H9 (cell line): ENCODE data around the gene PSMD7. TPM values are rescaled to one million over a fixed set of nuclear protein-coding genes. Genes with fewer than 3 reads are reported as not detected.

Experiments used
- DNase-seq: peaks from one replicate; pipeline ENCODE4 v3.0.0-alpha.2; 2017
- H2AFZ ChIP-seq: one replicate; pipeline ENCODE4 v1.6.1; 2013; ENCODE audit warnings: mild to moderate bottlenecking, low read length, control low read depth, moderate library complexity
- H2AK5ac ChIP-seq: 2 replicates; pipeline ENCODE4 v1.6.1; 2013; ENCODE audit warnings: low read length, control low read depth, mixed read lengths; ENCODE audit not compliant: insufficient read length
- H2BK120ac ChIP-seq: one replicate; pipeline ENCODE4 v1.6.1; 2013; ENCODE audit warnings: low read depth, mild to moderate bottlenecking, low read length, control low read depth, inconsistent platforms; ENCODE audit not compliant: poor library complexity, severe bottlenecking
- H2BK12ac ChIP-seq: 2 replicates; pipeline ENCODE4 v1.6.1; 2013; ENCODE audit warnings: low read length, control low read depth, mixed read lengths, low read depth; ENCODE audit not compliant: insufficient read length
- H2BK15ac ChIP-seq: 2 replicates; pipeline ENCODE4 v1.6.1; 2013; ENCODE audit warnings: low read depth, low read length, control low read depth
- H2BK20ac ChIP-seq: one replicate; pipeline ENCODE4 v1.6.1; 2013; ENCODE audit warnings: low read depth, mild to moderate bottlenecking, low read length, control low read depth, inconsistent platforms; ENCODE audit not compliant: poor library complexity, severe bottlenecking
- H2BK5ac ChIP-seq: 2 replicates; pipeline ENCODE4 v1.6.1; 2013; ENCODE audit warnings: low read length, control low read depth, mixed read lengths; ENCODE audit not compliant: insufficient read length
- H3K14ac ChIP-seq: 2 replicates; pipeline ENCODE4 v1.6.1; 2013; ENCODE audit warnings: low read length, control low read depth; ENCODE audit not compliant: insufficient read depth
- H3K18ac ChIP-seq: 2 replicates; pipeline ENCODE4 v1.6.1; 2013; ENCODE audit warnings: low read depth, mild to moderate bottlenecking, mixed read lengths, low read length, control low read depth; ENCODE audit not compliant: insufficient read length
- H3K23ac ChIP-seq: 2 replicates; pipeline ENCODE4 v1.6.1; 2013; ENCODE audit warnings: low read length, control low read depth, mixed read lengths, low read depth; ENCODE audit not compliant: insufficient read length
- H3K23me2 ChIP-seq: 2 replicates; pipeline ENCODE4 v1.6.1; 2013; ENCODE audit warnings: low read depth, mild to moderate bottlenecking, mixed read lengths, low read length, control low read depth; ENCODE audit not compliant: insufficient read length, poor library complexity, severe bottlenecking
- H3K27ac ChIP-seq: 2 replicates; pipeline ENCODE4 v1.5.1; 2013; ENCODE audit warnings: low read length, control low read depth, mixed read lengths, low read depth; ENCODE audit not compliant: insufficient read length
- H3K27me3 ChIP-seq: 2 replicates; pipeline ENCODE4 v1.6.1; 2013; ENCODE audit warnings: low read length, control low read depth, inconsistent platforms; ENCODE audit not compliant: insufficient read depth
- H3K4ac ChIP-seq: 2 replicates; pipeline ENCODE4 v1.6.1; 2013; ENCODE audit warnings: low read depth, mild to moderate bottlenecking, control low read depth, inconsistent platforms, low read length, moderate library complexity
- H3K4me1 ChIP-seq: 2 replicates; pipeline ENCODE4 v1.6.1; 2013; ENCODE audit warnings: low read length, control low read depth, inconsistent platforms; ENCODE audit not compliant: insufficient read depth
- H3K4me2 ChIP-seq: 2 replicates; pipeline ENCODE4 v1.6.1; 2013; ENCODE audit warnings: low read length, control low read depth, mixed read lengths; ENCODE audit not compliant: insufficient read length, insufficient read depth
- H3K56ac ChIP-seq: 2 replicates; pipeline ENCODE4 v1.6.1; 2013; ENCODE audit warnings: low read depth, mild to moderate bottlenecking, mixed read lengths, low read length, control low read depth; ENCODE audit not compliant: insufficient read length
- H3K79me1 ChIP-seq: 2 replicates; pipeline ENCODE4 v1.6.1; 2013; ENCODE audit warnings: low read depth, mild to moderate bottlenecking, moderate library complexity, low read length, control low read depth, inconsistent platforms; ENCODE audit not compliant: insufficient read depth, poor library complexity, severe bottlenecking
- H3K79me2 ChIP-seq: 2 replicates; pipeline ENCODE4 v1.6.1; 2013; ENCODE audit warnings: low read length, control low read depth, inconsistent platforms; ENCODE audit not compliant: insufficient read depth
- H3K9ac ChIP-seq: 2 replicates; pipeline ENCODE4 v1.6.1; 2013; ENCODE audit warnings: low read length, control low read depth, mixed read lengths; ENCODE audit not compliant: insufficient read length; ENCODE audit errors: extremely low read depth
- H3K9me3 ChIP-seq: one replicate; pipeline ENCODE4 v1.6.1; 2013; ENCODE audit warnings: low read depth, low read length, inconsistent platforms; ENCODE audit not compliant: control insufficient read depth
- H3T11ph ChIP-seq: one replicate; pipeline ENCODE4 v1.6.1; 2013; ENCODE audit warnings: mild to moderate bottlenecking, low read length, control low read depth, inconsistent platforms
- H4K20me1 ChIP-seq: one replicate; pipeline ENCODE4 v1.6.1; 2013; ENCODE audit not compliant: control insufficient read depth, insufficient read length, insufficient read depth
- H4K5ac ChIP-seq: 2 replicates; pipeline ENCODE4 v1.6.1; 2013; ENCODE audit warnings: low read depth, mild to moderate bottlenecking, mixed read lengths, low read length, control low read depth; ENCODE audit not compliant: insufficient read length
- H4K8ac ChIP-seq: replicated peaks from 2 replicates; pipeline ENCODE4 v1.6.1; 2013; ENCODE audit warnings: low read length, control low read depth, mixed read lengths, low read depth; ENCODE audit not compliant: insufficient read length
- H4K91ac ChIP-seq: 2 replicates; pipeline ENCODE4 v1.6.1; 2013; ENCODE audit warnings: low read depth, mild to moderate bottlenecking, moderate library complexity, mixed read lengths, low read length, control low read depth; ENCODE audit not compliant: insufficient read length
- H3K27ac Mint-ChIP-seq, 3 experiments: 2 replicates in 2 of 3; 3 replicates in 1 of 3; pipeline ENCODE4 v1.8.0; 2020 to 2021; ENCODE audit warnings: mixed read lengths in 3 of 3, mild to moderate bottlenecking in 1 of 3, moderate library complexity in 1 of 3
- H3K27me3 Mint-ChIP-seq: 2 replicates; pipeline ENCODE4 v1.8.0; 2021; ENCODE audit warnings: low read depth, mild to moderate bottlenecking, moderate library complexity, mixed read lengths
- H3K36me3 Mint-ChIP-seq, 3 experiments: 2 replicates in 2 of 3; 3 replicates in 1 of 3; pipeline ENCODE4 v1.8.0; 2020 to 2021; ENCODE audit warnings: low read depth in 3 of 3, mixed read lengths in 3 of 3; ENCODE audit not compliant: insufficient read depth in 1 of 3
- H3K4me1 Mint-ChIP-seq, 2 experiments: 2 replicates each; pipeline ENCODE4 v1.8.0; 2020; ENCODE audit warnings: mixed read lengths in 2 of 2
- H3K4me3 Mint-ChIP-seq, 2 experiments: 2 replicates in 1 of 2; 3 replicates in 1 of 2; pipeline ENCODE4 v1.8.0; 2020 to 2021; ENCODE audit warnings: mild to moderate bottlenecking in 2 of 2, mixed read lengths in 2 of 2, moderate library complexity in 1 of 2
- H3K9me3 Mint-ChIP-seq, 2 experiments: 2 replicates in 1 of 2; 3 replicates in 1 of 2; pipeline ENCODE4 v1.8.0; 2020; ENCODE audit warnings: mild to moderate bottlenecking in 2 of 2, mixed read lengths in 2 of 2, moderate library complexity in 1 of 2
- CTCF ChIP-seq: fragments of 200-600 bp; sonication (generic); conservative IDR thresholded peaks from 3 replicates; pipeline ENCODE4 v1.8.0; 2021; ENCODE audit warnings: antibody characterized with exemption, mild to moderate bottlenecking
- WGBS: extraction: QIAGEN DNeasy Blood & Tissue Kit; methylation state at CpG from one replicate; pipeline ENCODE4 v1.1.7; 2013; ENCODE audit warnings: missing lambda C conversion rate, low lambda C conversion rate, mixed read lengths; ENCODE audit not compliant: insufficient read length; ENCODE audit errors: extremely low coverage; 5-methylcytosine and 5-hydroxymethylcytosine counted together
- total RNA-seq: library from RNA; stranded (reverse); gene quantifications from 2 replicates; pipeline ENCODE4 v1.2.1, GENCODE V29; 2021

The PSMD7 gene
- total RNA-seq, 1 experiment from 2014 or later: 140 TPM

GRCh38 chr16:74249254-74249653, 47.4 kb upstream of the PSMD7 start:
- H4K8ac ChIP-seq: no peak overlapping the region
- Mint-ChIP-seq H3K36me3 (no peaks in the 10 kb centered on the region; a peak in 1 of 7 replicates), H3K27ac (no peak overlapping the region), H3K4me1 (peaks cover 17 to 39% of the 10 kb centered on the region in 2 experiments), H3K9me3 (no peaks in the 10 kb centered on the region; a peak in 1 of 5 replicates), H3K4me3 (no peak overlapping the region), H3K27me3 (no peaks in the 10 kb centered on the region)
- no peak overlapping the region for H2BK12ac ChIP-seq
- H4K91ac ChIP-seq: no peak overlapping the region
- no peak overlapping the region for H3K14ac ChIP-seq
- no peaks in the 10 kb centered on the region for H3K79me1 ChIP-seq
- WGBS: no CpG with 5 or more reads among the region's 4 CpGs
- H3K9me3 ChIP-seq: no peaks in the 10 kb centered on the region
- no peak overlapping the region for H3K4me2 ChIP-seq
- DNase-seq: no peak
- no peak overlapping the region for H3K9ac ChIP-seq
- H2BK120ac ChIP-seq: no peak overlapping the region
- no peak overlapping the region for H3K56ac ChIP-seq
- peaks cover 3% of the 10 kb centered on the region for H3K4me1 ChIP-seq
- TF ChIP-seq CTCF: no peak
- H3K23ac ChIP-seq: no peak overlapping the region
- H3K79me2 ChIP-seq: no peaks in the 10 kb centered on the region
- H2BK15ac ChIP-seq: no peak overlapping the region
- no peak overlapping the region for H3K18ac ChIP-seq
- no peaks in the 10 kb centered on the region for H3K23me2 ChIP-seq
- H3T11ph ChIP-seq: no peak overlapping the region
- no peak overlapping the region for H2BK20ac ChIP-seq
- H2BK5ac ChIP-seq: no peak overlapping the region
- H2AK5ac ChIP-seq: no peak overlapping the region
- no peaks in the 10 kb centered on the region for H3K27me3 ChIP-seq
- H3K4ac ChIP-seq: no peak overlapping the region
- H3K27ac ChIP-seq: no peak overlapping the region
- no peaks in the 10 kb centered on the region for H4K20me1 ChIP-seq
- H4K5ac ChIP-seq: no peak overlapping the region
- no peak overlapping the region for H2AFZ ChIP-seq
